DND-41 (cell line): Measurements from ENCODE around the gene SLC39A11.
"Not testable (repeated sequence)": the region's sequence is repeated elsewhere in the genome, so short reads cannot be mapped to it uniquely, and the experiment has no call there.

ENCODE experiments used
- ATAC-seq: fragments of 200-7000 bp; cut with Tn5 transposase; 3 replicates; pipeline ENCODE4 v1.9.1; 2021; ENCODE audit warnings: low read depth; ENCODE audit not compliant: insufficient read depth
- DNase-seq: peaks from one replicate; pipeline ENCODE4 v3.0.0-alpha.2; 2020
- H2AFZ ChIP-seq: 2 replicates; pipeline ENCODE4 v1.6.0; 2012; ENCODE audit warnings: low read depth, low read length
- H3K27ac ChIP-seq: 2 replicates; pipeline ENCODE4 v1.5.1; 2012; ENCODE audit warnings: low read length, inconsistent platforms
- H3K27me3 ChIP-seq: fragments of 200-600 bp; sonication (generic); 2 replicates; pipeline ENCODE4 v1.6.0; 2012; ENCODE audit warnings: low read length, mild to moderate bottlenecking, inconsistent platforms; ENCODE audit not compliant: insufficient read depth, poor library complexity
- H3K36me3 ChIP-seq: 2 replicates; pipeline ENCODE4 v1.5.1; 2012; ENCODE audit warnings: low read length, inconsistent platforms; ENCODE audit not compliant: insufficient read depth
- H3K4me1 ChIP-seq: 2 replicates; pipeline ENCODE4 v1.5.1; 2012; ENCODE audit warnings: mild to moderate bottlenecking, low read length; ENCODE audit not compliant: insufficient read depth
- H3K4me2 ChIP-seq: 2 replicates; pipeline ENCODE4 v1.6.0; 2012; ENCODE audit warnings: mild to moderate bottlenecking, moderate library complexity, low read length, inconsistent platforms; ENCODE audit not compliant: insufficient read depth
- H3K4me3 ChIP-seq, 2 experiments: fragments of 200-600 bp in 1 of 2; shearing (Covaris generic) in 1 of 2; 2 replicates each; pipeline ENCODE4 v1.5.1; 2012 to 2016; ENCODE audit warnings: inconsistent platforms in 2 of 2, low read length in 2 of 2, mild to moderate bottlenecking in 2 of 2, low read depth in 1 of 2, moderate library complexity in 1 of 2
- H3K79me2 ChIP-seq: 2 replicates; pipeline ENCODE4 v1.6.0; 2012; ENCODE audit warnings: low read length, inconsistent platforms; ENCODE audit not compliant: insufficient read depth
- H3K9ac ChIP-seq: 2 replicates; pipeline ENCODE4 v1.6.0; 2012; ENCODE audit warnings: low read depth, mild to moderate bottlenecking, inconsistent platforms, low read length, moderate library complexity
- H3K9me3 ChIP-seq: 2 replicates; pipeline ENCODE4 v1.5.1; 2012; ENCODE audit warnings: low read length, moderate library complexity, mild to moderate bottlenecking, inconsistent platforms; ENCODE audit not compliant: insufficient read depth, severe bottlenecking
- H4K20me1 ChIP-seq: 2 replicates; pipeline ENCODE4 v1.6.0; 2012; ENCODE audit warnings: low read length; ENCODE audit not compliant: insufficient read depth
- EZH2 ChIP-seq: IDR thresholded peaks from 3 replicates; pipeline ENCODE4 v1.6.1; 2012; ENCODE audit warnings: borderline replicate concordance, low read depth, mild to moderate bottlenecking, moderate library complexity, low read length, inconsistent platforms; ENCODE audit not compliant: severe bottlenecking
- TF ChIP-seq, protein P1 (sequence below): IDR thresholded peaks from 2 replicates; pipeline ENCODE4 v1.5.1; 2012; ENCODE audit warnings: borderline replicate concordance, low read length, moderate library complexity, mild to moderate bottlenecking; ENCODE audit not compliant: poor library complexity, severe bottlenecking; ENCODE audit errors: extremely low read depth

Gene SLC39A11

DNA sequence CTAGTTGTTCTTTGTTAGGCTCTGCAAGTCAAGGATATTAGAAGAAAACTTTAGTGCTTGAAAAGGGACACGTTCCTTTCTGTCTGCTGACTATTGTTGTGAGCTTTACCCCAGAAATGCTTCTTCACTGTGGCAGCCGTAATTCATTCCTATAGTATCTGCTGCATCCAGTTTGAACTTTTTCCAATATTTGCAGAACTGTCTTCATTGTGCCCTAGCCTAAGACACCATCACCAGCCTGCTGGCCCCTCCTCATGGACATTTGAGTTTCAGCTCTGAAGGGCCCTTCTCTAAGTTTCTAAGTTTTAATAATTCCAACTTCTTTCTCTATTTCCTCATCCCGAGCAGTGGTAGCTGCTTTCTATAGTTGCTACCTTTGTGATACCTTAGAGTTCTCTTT, 91.7 kb downstream of the SLC39A11 start:
- H3K4me2 ChIP-seq: no peak overlapping the region
- ATAC-seq (no peak), DNase-seq (no peak)
- no peak overlapping the region for H3K9ac ChIP-seq
- H3K9me3 ChIP-seq: peaks cover 4% of the 10 kb centered on the region
- H3K27ac ChIP-seq: no peak overlapping the region
- no peak overlapping the region for H2AFZ ChIP-seq
- TF ChIP-seq, protein P1, sequence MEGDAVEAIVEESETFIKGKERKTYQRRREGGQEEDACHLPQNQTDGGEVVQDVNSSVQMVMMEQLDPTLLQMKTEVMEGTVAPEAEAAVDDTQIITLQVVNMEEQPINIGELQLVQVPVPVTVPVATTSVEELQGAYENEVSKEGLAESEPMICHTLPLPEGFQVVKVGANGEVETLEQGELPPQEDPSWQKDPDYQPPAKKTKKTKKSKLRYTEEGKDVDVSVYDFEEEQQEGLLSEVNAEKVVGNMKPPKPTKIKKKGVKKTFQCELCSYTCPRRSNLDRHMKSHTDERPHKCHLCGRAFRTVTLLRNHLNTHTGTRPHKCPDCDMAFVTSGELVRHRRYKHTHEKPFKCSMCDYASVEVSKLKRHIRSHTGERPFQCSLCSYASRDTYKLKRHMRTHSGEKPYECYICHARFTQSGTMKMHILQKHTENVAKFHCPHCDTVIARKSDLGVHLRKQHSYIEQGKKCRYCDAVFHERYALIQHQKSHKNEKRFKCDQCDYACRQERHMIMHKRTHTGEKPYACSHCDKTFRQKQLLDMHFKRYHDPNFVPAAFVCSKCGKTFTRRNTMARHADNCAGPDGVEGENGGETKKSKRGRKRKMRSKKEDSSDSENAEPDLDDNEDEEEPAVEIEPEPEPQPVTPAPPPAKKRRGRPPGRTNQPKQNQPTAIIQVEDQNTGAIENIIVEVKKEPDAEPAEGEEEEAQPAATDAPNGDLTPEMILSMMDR: no peak
- TF ChIP-seq EZH2: no peak
- no peaks in the 10 kb centered on the region for H3K27me3 ChIP-seq
- no peak overlapping the region for H3K4me3 ChIP-seq
- no peaks in the 10 kb centered on the region for H3K79me2 ChIP-seq
- no peaks in the 10 kb centered on the region for H3K36me3 ChIP-seq
- H4K20me1 ChIP-seq: 0 out of 2 replicates have a peak, but pooled peaks cover 2% of the 10 kb centered on the region
- H3K4me1 ChIP-seq: no peaks in the 10 kb centered on the region

DNA sequence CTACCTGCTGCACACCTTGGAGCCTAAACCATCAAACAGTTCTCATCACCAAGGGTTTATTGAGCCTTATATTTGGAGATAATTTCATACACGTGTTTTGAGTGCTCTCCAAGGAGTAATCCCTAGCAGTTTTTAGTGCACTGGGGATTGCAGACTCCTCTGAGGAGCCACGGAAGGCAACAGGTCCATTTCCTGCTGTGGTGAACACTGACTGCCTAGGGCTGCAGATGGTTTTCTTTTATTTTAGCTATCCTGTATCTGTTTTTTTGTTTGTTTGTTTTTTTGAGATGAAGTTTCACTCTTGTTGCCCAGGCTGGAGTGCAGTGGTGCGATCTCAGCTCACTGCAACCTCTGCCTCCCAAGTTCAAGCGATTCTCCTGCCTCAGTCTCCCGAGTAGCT, 93.0 kb downstream of the SLC39A11 start:
- H3K9ac ChIP-seq, ATAC-seq, H3K4me2 ChIP-seq, H3K4me3 ChIP-seq, H3K27ac ChIP-seq, H3K4me1 ChIP-seq, H3K9me3 ChIP-seq, H3K36me3 ChIP-seq, H2AFZ ChIP-seq, H4K20me1 ChIP-seq, H3K27me3 ChIP-seq, H3K79me2 ChIP-seq, DNase-seq: not testable (repeated sequence)

- Histone ChIP-seq H3K9ac (no peak overlapping the region), H2AFZ (no peak overlapping the region), H3K27ac (no peak overlapping the region), H3K4me3 (no peak overlapping the region), H3K27me3 (no peaks in the 10 kb centered on the region), H3K4me2 (no peak overlapping the region), H3K79me2 (no peaks in the 10 kb centered on the region), H3K9me3 (peaks cover 4% of the 10 kb centered on the region), H3K36me3 (no peaks in the 10 kb centered on the region), H4K20me1 (0 out of 2 replicates have a peak, but pooled peaks cover 2% of the 10 kb centered on the region), H3K4me1 (no peaks in the 10 kb centered on the region)
- no peak for ATAC-seq
- no peak for TF ChIP-seq EZH2
- TF ChIP-seq, protein P1: no peak
- no peak for DNase-seq
These were observed 94.1 kb downstream of the SLC39A11 start for GRCh38 chr17:72998343-72998742.

DNA sequence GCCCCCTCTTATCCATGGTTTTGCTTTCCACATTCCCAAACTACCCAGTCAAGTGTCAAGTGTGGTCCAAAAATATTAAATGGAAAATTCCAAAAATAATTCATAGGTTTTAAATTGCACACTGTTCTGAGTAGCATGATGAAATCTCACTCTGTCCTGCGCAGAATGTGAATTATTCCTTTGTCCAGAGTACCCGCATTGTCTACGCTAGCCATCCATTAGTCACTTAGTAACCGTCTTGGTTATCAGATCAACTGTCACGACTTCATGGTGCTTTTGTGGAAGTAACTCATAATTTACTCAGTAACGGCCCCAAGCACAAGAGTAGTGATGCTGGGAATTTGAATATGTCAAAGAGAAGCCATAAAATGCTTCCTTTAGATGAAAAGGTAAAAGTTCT, 94.9 kb downstream of the SLC39A11 start:
- Histone ChIP-seq H3K36me3 (no peaks in the 10 kb centered on the region), H3K9me3 (peaks cover 4% of the 10 kb centered on the region), H4K20me1 (0 out of 2 replicates have a peak, but pooled peaks cover 2% of the 10 kb centered on the region), H3K9ac (no peak overlapping the region), H2AFZ (no peak overlapping the region), H3K27ac (no peak overlapping the region), H3K4me2 (no peak overlapping the region), H3K4me3 (no peak overlapping the region), H3K27me3 (no peaks in the 10 kb centered on the region), H3K4me1 (no peaks in the 10 kb centered on the region), H3K79me2 (no peaks in the 10 kb centered on the region)
- DNase-seq (no peak), ATAC-seq (no peak)
- TF ChIP-seq, protein P1: no peak
- TF ChIP-seq EZH2: no peak
